Immature natural killer cell (primary cell): ENCODE data around the gene PSMF1. TPM values are rescaled to one million over a fixed set of nuclear protein-coding genes. Genes with fewer than 3 reads are reported as not detected.

Source experiments
- DNase-seq, 3 donors: peaks; one replicate each; pipeline ENCODE4 v3.0.0; 2022; ENCODE audit warnings: mixed read lengths in 1 of 3
- H3K27ac Mint-ChIP-seq, 6 donors: one replicate each; pipeline ENCODE4 v1.8.0; 2020; ENCODE audit warnings: mixed read lengths in 6 of 6, mild to moderate bottlenecking in 5 of 6, inconsistent platforms in 4 of 6, moderate library complexity in 3 of 6
- H3K27me3 Mint-ChIP-seq, 3 donors: one replicate each; pipeline ENCODE4 v1.8.0; 2020 to 2021; ENCODE audit warnings: low read depth in 3 of 3, mild to moderate bottlenecking in 3 of 3, mixed read lengths in 3 of 3, moderate library complexity in 3 of 3, inconsistent platforms in 1 of 3
- H3K36me3 Mint-ChIP-seq, 3 donors: one replicate each; pipeline ENCODE4 v1.8.0; 2020; ENCODE audit warnings: mixed read lengths in 3 of 3, inconsistent platforms in 2 of 3, mild to moderate bottlenecking in 2 of 3
- H3K4me1 Mint-ChIP-seq, 2 donors: one replicate each; pipeline ENCODE4 v1.8.0; 2020; ENCODE audit warnings: inconsistent platforms in 2 of 2, mild to moderate bottlenecking in 2 of 2, mixed read lengths in 2 of 2, moderate library complexity in 1 of 2
- H3K4me3 Mint-ChIP-seq, 5 donors: one replicate each; pipeline ENCODE4 v1.8.0; 2020; ENCODE audit warnings: mild to moderate bottlenecking in 5 of 5, mixed read lengths in 5 of 5, inconsistent platforms in 3 of 5, moderate library complexity in 3 of 5
- H3K9me3 Mint-ChIP-seq, 6 donors: one replicate each; pipeline ENCODE4 v1.8.0; 2020; ENCODE audit warnings: mild to moderate bottlenecking in 6 of 6, mixed read lengths in 6 of 6, inconsistent platforms in 4 of 6, moderate library complexity in 3 of 6
- polyA plus RNA-seq, 3 donors: library from polyadenylated mRNA; unstranded; fragments of 300-500 nt; fragmentation: Illumina TruSeq; gene quantifications; one replicate each; pipeline ENCODE4 v1.2.3, GENCODE V29; 2021

PSMF1 gene
- polyA plus RNA-seq, 3 donors from 2014 or later: 87.6 to 172 (median 140) TPM

GRCh38 chr20:1160496-1160895 is 42.1 kb downstream of the PSMF1 start:
- peaks cover 13 to 26% of the 10 kb centered on the region in 2 donors for H3K4me1 Mint-ChIP-seq
- H3K27ac Mint-ChIP-seq: no peak overlapping the region
- DNase-seq: no peak
- H3K36me3 Mint-ChIP-seq: peaks cover 33 to 60% (median 39%) of the 10 kb centered on the region in 3 donors
- no peak overlapping the region for H3K4me3 Mint-ChIP-seq
- peaks cover 0 to 2% (median 0%) of the 10 kb centered on the region in 3 donors for H3K27me3 Mint-ChIP-seq
- H3K9me3 Mint-ChIP-seq: peaks cover 0 to 5% (median 0%) of the 10 kb centered on the region in 6 donors

GRCh38 chr20:1160991-1161390 is 42.6 kb downstream of the PSMF1 start:
- peaks cover 0 to 2% (median 0%) of the 10 kb centered on the region in 3 donors for H3K27me3 Mint-ChIP-seq
- peaks cover 0 to 3% (median 0%) of the 10 kb centered on the region in 6 donors for H3K9me3 Mint-ChIP-seq
- peaks cover 34 to 60% (median 35%) of the 10 kb centered on the region in 3 donors for H3K36me3 Mint-ChIP-seq
- no peak for DNase-seq
- H3K27ac Mint-ChIP-seq: peak overlapping the region in 1 of 6 donors; percentile 6
- peaks cover 13 to 26% of the 10 kb centered on the region in 2 donors for H3K4me1 Mint-ChIP-seq
- no peak overlapping the region for H3K4me3 Mint-ChIP-seq

- H3K4me3 Mint-ChIP-seq: no peak overlapping the region
- H3K27ac Mint-ChIP-seq: peak overlapping the region in 2 of 6 donors; percentile 23 to 24
- H3K4me1 Mint-ChIP-seq: peaks cover 13 to 26% of the 10 kb centered on the region in 2 donors
- no peaks in the 10 kb centered on the region for H3K9me3 Mint-ChIP-seq
- peaks cover 36 to 65% (median 38%) of the 10 kb centered on the region in 3 donors for H3K36me3 Mint-ChIP-seq
- no peak for DNase-seq
- peaks cover 0 to 2% (median 0%) of the 10 kb centered on the region in 3 donors for H3K27me3 Mint-ChIP-seq
Measured at GRCh38 chr20:1163105-1163504, 44.7 kb downstream of the PSMF1 start.

- Mint-ChIP-seq H3K9me3 (no peaks in the 10 kb centered on the region), H3K27ac (no peak overlapping the region), H3K36me3 (peaks cover 38 to 71% (median 42%) of the 10 kb centered on the region in 3 donors), H3K27me3 (peaks cover 0 to 2% (median 0%) of the 10 kb centered on the region in 3 donors), H3K4me1 (peaks cover 13 to 26% of the 10 kb centered on the region in 2 donors), H3K4me3 (no peak overlapping the region)
- no peak for DNase-seq
Measured at GRCh38 chr20:1163653-1164052, 45.3 kb downstream of the PSMF1 start.

- Mint-ChIP-seq H3K27ac (no peak overlapping the region), H3K36me3 (peaks cover 40 to 79% (median 47%) of the 10 kb centered on the region in 3 donors)
- DNase-seq: no peak
Measured at GRCh38 chr20:1164871-1165270, 46.5 kb downstream of the PSMF1 start.

GRCh38 chr20:1165521-1165920 is 47.1 kb downstream of the PSMF1 start:
- Mint-ChIP-seq H3K9me3 (no peaks in the 10 kb centered on the region), H3K36me3 (peaks cover 40 to 79% (median 53%) of the 10 kb centered on the region in 3 donors), H3K4me3 (no peak overlapping the region), H3K4me1 (peaks cover 13 to 26% of the 10 kb centered on the region in 2 donors), H3K27ac (peak overlapping the region in 1 of 6 donors; percentile 16), H3K27me3 (peaks cover 0 to 2% (median 0%) of the 10 kb centered on the region in 3 donors)
- no peak for DNase-seq

More at GRCh38 chr20:1164871-1165270, 46.5 kb downstream of the PSMF1 start:
- Mint-ChIP-seq H3K4me1 (peaks cover 13 to 26% of the 10 kb centered on the region in 2 donors), H3K27me3 (peaks cover 0 to 2% (median 0%) of the 10 kb centered on the region in 3 donors), H3K9me3 (no peaks in the 10 kb centered on the region), H3K4me3 (no peak overlapping the region)

- Mint-ChIP-seq H3K4me1 (peaks cover 10 to 23% of the 10 kb centered on the region in 2 donors), H3K4me3 (no peak overlapping the region), H3K27me3 (peaks cover 0 to 2% (median 0%) of the 10 kb centered on the region in 3 donors), H3K9me3 (no peaks in the 10 kb centered on the region), H3K27ac (no peak overlapping the region), H3K36me3 (peaks cover 38 to 75% (median 51%) of the 10 kb centered on the region in 3 donors)
- no peak for DNase-seq
Measured at GRCh38 chr20:1165941-1166340, 47.5 kb downstream of the PSMF1 start.

- peaks cover 0 to 2% (median 0%) of the 10 kb centered on the region in 3 donors for H3K27me3 Mint-ChIP-seq
- peaks cover 4 to 11% of the 10 kb centered on the region in 2 donors for H3K4me1 Mint-ChIP-seq
- H3K4me3 Mint-ChIP-seq: no peak overlapping the region
- H3K9me3 Mint-ChIP-seq: no peaks in the 10 kb centered on the region
- H3K36me3 Mint-ChIP-seq: peaks cover 37 to 72% (median 50%) of the 10 kb centered on the region in 3 donors
- no peak for DNase-seq
- H3K27ac Mint-ChIP-seq: no peak overlapping the region
Measured at GRCh38 chr20:1166948-1167720, 48.7 kb downstream of the PSMF1 start.

GRCh38 chr20:1169224-1169623 is 50.8 kb downstream of the PSMF1 start:
- Mint-ChIP-seq H3K27ac (no peak overlapping the region), H3K9me3 (no peaks in the 10 kb centered on the region), H3K36me3 (peaks cover 45 to 69% (median 48%) of the 10 kb centered on the region in 3 donors), H3K4me3 (no peak overlapping the region), H3K27me3 (peaks cover 0 to 4% (median 0%) of the 10 kb centered on the region in 3 donors), H3K4me1 (no peaks in the 10 kb centered on the region)
- no peak for DNase-seq

- Mint-ChIP-seq H3K27me3 (peaks cover 0 to 2% (median 0%) of the 10 kb centered on the region in 3 donors), H3K27ac (no peak overlapping the region), H3K4me3 (no peak overlapping the region), H3K4me1 (no peaks in the 10 kb centered on the region), H3K9me3 (no peaks in the 10 kb centered on the region), H3K36me3 (peaks cover 36 to 68% (median 44%) of the 10 kb centered on the region in 3 donors)
- DNase-seq: no peak
Measured at GRCh38 chr20:1171461-1172093, 53.2 kb downstream of the PSMF1 start.

GRCh38 chr20:1173698-1174097 is 55.3 kb downstream of the PSMF1 start:
- Mint-ChIP-seq H3K36me3 (peaks cover 26 to 57% (median 29%) of the 10 kb centered on the region in 3 donors), H3K4me3 (no peak overlapping the region), H3K4me1 (no peaks in the 10 kb centered on the region), H3K27ac (no peak overlapping the region), H3K9me3 (no peaks in the 10 kb centered on the region), H3K27me3 (peaks cover 0 to 2% (median 0%) of the 10 kb centered on the region in 3 donors)
- DNase-seq: no peak

GRCh38 chr20:1174787-1175186 is 56.4 kb downstream of the PSMF1 start:
- Mint-ChIP-seq H3K9me3 (no peaks in the 10 kb centered on the region), H3K27me3 (peaks cover 0 to 2% (median 0%) of the 10 kb centered on the region in 3 donors), H3K4me3 (no peak overlapping the region), H3K36me3 (peaks cover 25 to 53% (median 29%) of the 10 kb centered on the region in 3 donors), H3K4me1 (no peaks in the 10 kb centered on the region), H3K27ac (peak overlapping the region in 1 of 6 donors; percentile 70)
- DNase-seq: no peak

GRCh38 chr20:1177680-1178079 is 59.3 kb downstream of the PSMF1 start:
- no peak overlapping the region for H3K4me3 Mint-ChIP-seq

GRCh38 chr20:1178103-1178502 is 59.7 kb downstream of the PSMF1 start:
- H3K36me3 Mint-ChIP-seq: peaks cover 12 to 35% (median 13%) of the 10 kb centered on the region in 3 donors
- no peak overlapping the region for H3K4me3 Mint-ChIP-seq
- DNase-seq: no peak
- no peaks in the 10 kb centered on the region for H3K9me3 Mint-ChIP-seq
- H3K27ac Mint-ChIP-seq: no peak overlapping the region
- no peaks in the 10 kb centered on the region for H3K4me1 Mint-ChIP-seq
- peaks cover 0 to 3% (median 2%) of the 10 kb centered on the region in 3 donors for H3K27me3 Mint-ChIP-seq

More at GRCh38 chr20:1177680-1178079, 59.3 kb downstream of the PSMF1 start:
- Mint-ChIP-seq H3K36me3 (peaks cover 13 to 39% (median 17%) of the 10 kb centered on the region in 3 donors), H3K27ac (no peak overlapping the region), H3K9me3 (no peaks in the 10 kb centered on the region), H3K4me1 (no peaks in the 10 kb centered on the region), H3K27me3 (peaks cover 0 to 3% (median 2%) of the 10 kb centered on the region in 3 donors)
- DNase-seq: no peak
